WTC11 (cell line): ENCODE measurements around the gene TMEM135.

Experiments used
- IRF2 ChIP-seq: sonication (generic); formaldehyde crosslinking; IDR thresholded peaks from 2 replicates; pipeline ENCODE4 v1.8.0; 2022; ENCODE audit warnings: low read depth, missing genetic modification reagents, borderline replicate concordance
- MLX ChIP-seq: sonication (generic); formaldehyde crosslinking; IDR thresholded peaks from 2 replicates; pipeline ENCODE4 v1.8.1; 2023; ENCODE audit warnings: mild to moderate bottlenecking, missing genetic modification reagents, moderate library complexity
- PRDM15 ChIP-seq: sonication (generic); formaldehyde crosslinking; IDR thresholded peaks from 2 replicates; pipeline ENCODE4 v1.8.0; 2022; ENCODE audit warnings: missing genetic modification reagents
- SOX15 ChIP-seq: fragments of 250-450 bp; sonication (Bioruptor Pico); IDR thresholded peaks from 2 replicates; pipeline ENCODE4 v1.9.0; 2021; ENCODE audit warnings: mild to moderate bottlenecking
- TF ChIP-seq, protein P1 (sequence below): fragments of 200-600 bp; IDR thresholded peaks from 2 replicates; pipeline ENCODE4 v1.8.0; 2022; ENCODE audit warnings: antibody characterized with exemption

- no peak for TF ChIP-seq SOX15 (CRISPR knock-in tag)
- TF ChIP-seq, protein P1, sequence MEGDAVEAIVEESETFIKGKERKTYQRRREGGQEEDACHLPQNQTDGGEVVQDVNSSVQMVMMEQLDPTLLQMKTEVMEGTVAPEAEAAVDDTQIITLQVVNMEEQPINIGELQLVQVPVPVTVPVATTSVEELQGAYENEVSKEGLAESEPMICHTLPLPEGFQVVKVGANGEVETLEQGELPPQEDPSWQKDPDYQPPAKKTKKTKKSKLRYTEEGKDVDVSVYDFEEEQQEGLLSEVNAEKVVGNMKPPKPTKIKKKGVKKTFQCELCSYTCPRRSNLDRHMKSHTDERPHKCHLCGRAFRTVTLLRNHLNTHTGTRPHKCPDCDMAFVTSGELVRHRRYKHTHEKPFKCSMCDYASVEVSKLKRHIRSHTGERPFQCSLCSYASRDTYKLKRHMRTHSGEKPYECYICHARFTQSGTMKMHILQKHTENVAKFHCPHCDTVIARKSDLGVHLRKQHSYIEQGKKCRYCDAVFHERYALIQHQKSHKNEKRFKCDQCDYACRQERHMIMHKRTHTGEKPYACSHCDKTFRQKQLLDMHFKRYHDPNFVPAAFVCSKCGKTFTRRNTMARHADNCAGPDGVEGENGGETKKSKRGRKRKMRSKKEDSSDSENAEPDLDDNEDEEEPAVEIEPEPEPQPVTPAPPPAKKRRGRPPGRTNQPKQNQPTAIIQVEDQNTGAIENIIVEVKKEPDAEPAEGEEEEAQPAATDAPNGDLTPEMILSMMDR, result no peak
- no peak for TF ChIP-seq IRF2 (CRISPR knock-in tag)
- no peak for TF ChIP-seq PRDM15
- TF ChIP-seq MLX (CRISPR knock-in tag), result no peak
Observed at GRCh38 chr11:87125257-87125656, 87.5 kb downstream of the TMEM135 start.
